ENCODE results near the gene LHFPL6. TPM values are rescaled to one million over a fixed set of nuclear protein-coding genes. Genes with fewer than 3 reads are reported as not detected.

LHFPL6 gene
- total RNA-seq, 4 donors from 2014 or later: 40.2 to 77.5 (median 66.6) TPM

DNA sequence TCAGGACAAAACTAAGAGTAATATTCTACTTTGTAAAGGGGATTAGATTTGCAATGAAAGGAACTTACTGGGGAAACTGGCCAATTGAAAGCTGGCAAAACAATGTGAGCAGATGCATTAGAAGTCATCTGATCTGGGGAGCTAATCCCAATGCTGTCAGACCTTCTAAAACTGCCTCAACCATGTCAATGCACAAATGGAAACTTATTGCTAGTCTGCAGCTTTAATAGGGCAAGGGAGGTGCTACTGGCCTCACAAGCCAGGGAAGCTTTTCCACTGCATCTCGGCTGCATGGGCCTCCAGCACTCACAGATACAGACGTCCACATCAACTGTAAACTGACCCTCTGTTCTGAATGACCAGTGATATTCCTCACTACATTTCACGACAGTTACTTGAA, 154.2 kb downstream of the LHFPL6 start:
- 31 to 60% methylated on average over 1 to 3 of the region's 3 CpGs for WGBS, 2 donors (ENCODE audit: low coverage in 1 of 2)
- H3K27me3 ChIP-seq: no peaks in the 10 kb centered on the region
- no peak for ATAC-seq
- H3K4me3 ChIP-seq: no peak overlapping the region
- TF ChIP-seq POLR2A (IDR thresholded peaks at IDR 0.05): no peak
- TF ChIP-seq, protein P1, sequence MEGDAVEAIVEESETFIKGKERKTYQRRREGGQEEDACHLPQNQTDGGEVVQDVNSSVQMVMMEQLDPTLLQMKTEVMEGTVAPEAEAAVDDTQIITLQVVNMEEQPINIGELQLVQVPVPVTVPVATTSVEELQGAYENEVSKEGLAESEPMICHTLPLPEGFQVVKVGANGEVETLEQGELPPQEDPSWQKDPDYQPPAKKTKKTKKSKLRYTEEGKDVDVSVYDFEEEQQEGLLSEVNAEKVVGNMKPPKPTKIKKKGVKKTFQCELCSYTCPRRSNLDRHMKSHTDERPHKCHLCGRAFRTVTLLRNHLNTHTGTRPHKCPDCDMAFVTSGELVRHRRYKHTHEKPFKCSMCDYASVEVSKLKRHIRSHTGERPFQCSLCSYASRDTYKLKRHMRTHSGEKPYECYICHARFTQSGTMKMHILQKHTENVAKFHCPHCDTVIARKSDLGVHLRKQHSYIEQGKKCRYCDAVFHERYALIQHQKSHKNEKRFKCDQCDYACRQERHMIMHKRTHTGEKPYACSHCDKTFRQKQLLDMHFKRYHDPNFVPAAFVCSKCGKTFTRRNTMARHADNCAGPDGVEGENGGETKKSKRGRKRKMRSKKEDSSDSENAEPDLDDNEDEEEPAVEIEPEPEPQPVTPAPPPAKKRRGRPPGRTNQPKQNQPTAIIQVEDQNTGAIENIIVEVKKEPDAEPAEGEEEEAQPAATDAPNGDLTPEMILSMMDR (IDR thresholded peaks at IDR 0.05): no peak
- no peak for TF ChIP-seq POLR2AphosphoS5 (IDR thresholded peaks at IDR 0.05)
- TF ChIP-seq EP300 (IDR thresholded peaks at IDR 0.05): no peak
- H3K4me1 ChIP-seq: peaks cover 13 to 51% (median 22%) of the 10 kb centered on the region in 3 donors
- H3K36me3 ChIP-seq: no peaks in the 10 kb centered on the region
- H3K27ac ChIP-seq: no peak overlapping the region
- H3K9me3 ChIP-seq: no peaks in the 10 kb centered on the region

DNA sequence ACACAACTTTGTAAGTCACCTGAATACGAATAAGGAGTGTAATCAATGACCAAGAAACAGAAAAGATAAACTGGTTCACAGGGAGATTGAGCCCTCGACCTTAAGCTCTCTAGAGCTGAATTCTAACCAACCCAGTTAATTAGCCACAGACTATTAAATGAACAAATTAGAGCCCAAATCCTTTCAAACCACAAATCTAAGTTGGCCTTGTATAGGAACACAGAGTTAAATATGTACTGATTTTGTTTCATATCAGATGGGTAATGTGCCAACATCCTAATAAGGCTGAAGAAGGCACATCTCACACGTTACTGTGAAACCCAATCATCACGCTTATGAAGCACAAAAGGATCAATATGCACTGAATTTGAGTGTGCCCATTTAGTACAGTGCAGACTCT, 156.1 kb downstream of the LHFPL6 start:
- WGBS, 2 donors (ENCODE audit: low coverage in 1 of 2): 78 to 91% methylated on average over 4 of the region's 4 CpGs
- Histone ChIP-seq H3K9me3 (no peaks in the 10 kb centered on the region), H3K36me3 (no peaks in the 10 kb centered on the region), H3K27ac (no peak overlapping the region), H3K4me1 (peaks cover 4 to 34% (median 8%) of the 10 kb centered on the region in 3 donors), H3K4me3 (no peak overlapping the region), H3K27me3 (no peaks in the 10 kb centered on the region)
- TF ChIP-seq POLR2AphosphoS5 (IDR thresholded peaks at IDR 0.05) (no peak), EP300 (IDR thresholded peaks at IDR 0.05) (no peak), POLR2A (IDR thresholded peaks at IDR 0.05) (no peak)
- TF ChIP-seq, protein P1 (IDR thresholded peaks at IDR 0.05): no peak
- no peak for ATAC-seq

DNA sequence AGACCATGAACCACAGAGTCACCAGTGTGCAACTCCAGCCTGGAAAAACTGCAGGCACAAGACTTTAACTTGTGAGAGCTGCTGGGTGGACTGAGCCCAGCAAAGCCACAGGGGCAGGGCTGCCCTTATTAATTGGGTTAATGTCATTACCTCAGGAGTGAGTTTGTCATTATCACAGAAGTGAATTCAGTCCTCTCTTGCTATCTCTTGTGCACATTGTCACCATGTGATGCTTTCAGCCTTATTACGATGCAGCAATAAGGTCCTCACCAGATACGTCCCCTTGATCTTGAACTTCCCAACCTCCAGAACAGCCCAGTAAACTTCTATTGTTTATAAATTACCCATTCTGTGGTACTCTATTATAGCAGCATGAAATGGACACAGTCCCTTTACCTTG, 158.1 kb downstream of the LHFPL6 start:
- H3K27ac ChIP-seq: no peak overlapping the region
- TF ChIP-seq, protein P1 (IDR thresholded peaks at IDR 0.05): no peak
- no peaks in the 10 kb centered on the region for H3K9me3 ChIP-seq
- no peak for ATAC-seq
- H3K4me1 ChIP-seq: peaks cover 0 to 16% (median 8%) of the 10 kb centered on the region in 3 donors
- 87 to 100% methylated on average over 2 of the region's 2 CpGs for WGBS, 2 donors (ENCODE audit: low coverage in 1 of 2)
- H3K4me3 ChIP-seq: no peak overlapping the region
- H3K36me3 ChIP-seq: no peaks in the 10 kb centered on the region
- no peaks in the 10 kb centered on the region for H3K27me3 ChIP-seq

DNA sequence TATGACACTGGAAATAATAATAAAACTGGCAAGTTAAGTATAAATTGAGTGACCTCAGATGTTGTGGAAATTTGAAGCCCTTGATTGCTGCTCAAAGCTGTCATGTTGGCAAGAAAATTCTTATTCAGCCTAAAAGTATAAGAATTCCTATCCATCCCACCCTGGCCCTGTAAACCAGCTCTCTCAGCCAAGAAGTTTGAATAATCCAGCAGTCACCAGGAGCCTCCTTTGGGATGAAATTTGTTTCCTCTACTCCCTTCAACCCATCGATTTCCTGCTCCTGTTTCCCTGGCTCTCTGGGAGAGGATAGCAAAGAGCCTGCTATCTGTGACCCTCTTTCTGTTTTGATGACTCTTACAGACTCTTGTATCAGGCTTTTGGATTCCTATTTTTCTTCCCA, 169.3 kb downstream of the LHFPL6 start:
- no peak for ATAC-seq
- 15% methylated on average over 1 of the region's 1 CpG; no CpG with 5 or more reads in 1 of the 2 donors for WGBS, 2 donors (ENCODE audit: low coverage in 1 of 2)

DNA sequence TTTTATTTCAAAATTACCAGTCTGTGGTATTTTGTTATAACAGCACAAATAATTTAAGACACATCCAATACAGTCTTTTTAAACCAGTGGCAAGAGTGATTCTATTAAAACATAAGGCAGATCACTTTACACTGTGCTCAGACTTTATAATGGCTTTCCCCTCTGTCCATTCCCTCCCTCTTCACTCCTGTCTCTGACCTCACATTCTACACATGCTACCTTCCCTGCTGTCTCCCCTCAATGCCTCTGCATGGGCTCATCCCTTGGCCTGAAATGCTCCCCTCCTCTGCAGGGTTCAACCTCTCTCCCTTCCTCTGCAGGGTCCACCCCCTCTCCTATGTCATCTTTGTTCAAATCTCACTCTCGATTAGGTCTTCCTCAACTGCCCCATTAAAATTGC, 170.8 kb downstream of the LHFPL6 start:
- WGBS, 2 donors (ENCODE audit: low coverage in 1 of 2): 85% methylated on average over 1 of the region's 1 CpG; no CpG with 5 or more reads in 1 of the 2 donors
- ATAC-seq: no peak
- no peaks in the 10 kb centered on the region for H3K4me1 ChIP-seq

More for the DNA sequence above, 169.3 kb downstream of the LHFPL6 start:
- H3K9me3 ChIP-seq: peaks cover 0 to 5% (median 0%) of the 10 kb centered on the region in 3 donors
- no peak overlapping the region for H3K4me3 ChIP-seq
- no peaks in the 10 kb centered on the region for H3K27me3 ChIP-seq
- H3K36me3 ChIP-seq: no peaks in the 10 kb centered on the region
- no peaks in the 10 kb centered on the region for H3K4me1 ChIP-seq
- TF ChIP-seq POLR2A (IDR thresholded peaks at IDR 0.05) (no peak), POLR2AphosphoS5 (IDR thresholded peaks at IDR 0.05) (no peak), EP300 (IDR thresholded peaks at IDR 0.05) (no peak)
- TF ChIP-seq, protein P1 (IDR thresholded peaks at IDR 0.05): no peak
- H3K27ac ChIP-seq: no peak overlapping the region

More for the DNA sequence above, 170.8 kb downstream of the LHFPL6 start:
- Histone ChIP-seq H3K36me3 (no peaks in the 10 kb centered on the region), H3K4me3 (no peak overlapping the region), H3K27me3 (no peaks in the 10 kb centered on the region), H3K27ac (no peak overlapping the region), H3K9me3 (no peaks in the 10 kb centered on the region)
- TF ChIP-seq POLR2AphosphoS5 (IDR thresholded peaks at IDR 0.05): no peak
- no peak for TF ChIP-seq POLR2A (IDR thresholded peaks at IDR 0.05)
- TF ChIP-seq EP300 (IDR thresholded peaks at IDR 0.05): no peak
- TF ChIP-seq, protein P1 (IDR thresholded peaks at IDR 0.05): no peak
